Esophagus muscularis mucosa (tissue), 4 donors: ENCODE measurements around the gene KCNA3.

Source experiments
- EP300 ChIP-seq: sonication (generic); formaldehyde crosslinking; IDR thresholded peaks from one replicate; pipeline ENCODE4 v1.6.1; 2017; ENCODE audit warnings: antibody characterized with exemption
- POLR2A ChIP-seq: fragments of 450-650 bp; IDR thresholded peaks from one replicate; pipeline ENCODE4 v1.6.1; 2017; ENCODE audit warnings: antibody characterized with exemption, moderate library complexity, mild to moderate bottlenecking, low read depth
- POLR2AphosphoS5 ChIP-seq, 2 donors: sonication (generic); formaldehyde crosslinking; IDR thresholded peaks; one replicate each; pipeline ENCODE4 v1.6.1; 2017; ENCODE audit warnings: antibody characterized with exemption in 2 of 2
- TF ChIP-seq, protein P1 (sequence below), 3 experiments: fragments of 200-600 bp in 2 of 3; fragments of 450-650 bp in 1 of 3; sonication (generic) in 2 of 3; IDR thresholded peaks; one replicate each; pipeline ENCODE4 v1.5.1; 2017 to 2019; ENCODE audit warnings: antibody characterized with exemption in 3 of 3, mild to moderate bottlenecking in 2 of 3, moderate library complexity in 1 of 3

DNA sequence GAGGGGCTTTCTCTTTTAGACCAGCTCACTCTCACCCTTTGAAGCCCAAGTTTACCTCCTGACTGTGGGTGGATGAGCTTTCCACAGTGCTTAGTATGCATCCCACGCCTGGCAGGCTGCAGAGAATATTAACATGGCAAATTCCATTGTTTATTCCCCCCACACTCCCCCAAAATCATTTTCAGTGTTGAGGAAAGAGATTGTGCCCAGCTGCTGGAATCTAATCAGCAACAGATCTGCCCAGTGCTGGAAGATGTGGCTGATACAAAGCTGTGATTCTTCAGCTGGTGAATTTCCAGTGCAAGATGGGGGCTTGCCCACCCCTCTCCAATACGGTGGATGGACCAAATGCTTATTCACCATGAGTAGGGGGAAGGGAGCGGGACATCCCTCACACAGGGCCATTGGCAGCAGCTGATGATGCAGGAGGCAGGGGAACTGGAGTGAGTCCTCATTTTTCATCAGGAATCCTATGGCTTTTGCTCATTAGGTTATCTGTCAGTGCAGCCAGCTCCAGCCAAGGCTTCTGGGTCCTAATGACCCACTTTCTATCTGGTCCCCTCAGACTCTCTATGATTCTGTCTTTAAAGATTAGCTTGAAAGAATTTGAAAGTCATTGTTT, 39.7 kb upstream of the KCNA3 start:
- no peak for TF ChIP-seq POLR2A
- TF ChIP-seq, protein P1, sequence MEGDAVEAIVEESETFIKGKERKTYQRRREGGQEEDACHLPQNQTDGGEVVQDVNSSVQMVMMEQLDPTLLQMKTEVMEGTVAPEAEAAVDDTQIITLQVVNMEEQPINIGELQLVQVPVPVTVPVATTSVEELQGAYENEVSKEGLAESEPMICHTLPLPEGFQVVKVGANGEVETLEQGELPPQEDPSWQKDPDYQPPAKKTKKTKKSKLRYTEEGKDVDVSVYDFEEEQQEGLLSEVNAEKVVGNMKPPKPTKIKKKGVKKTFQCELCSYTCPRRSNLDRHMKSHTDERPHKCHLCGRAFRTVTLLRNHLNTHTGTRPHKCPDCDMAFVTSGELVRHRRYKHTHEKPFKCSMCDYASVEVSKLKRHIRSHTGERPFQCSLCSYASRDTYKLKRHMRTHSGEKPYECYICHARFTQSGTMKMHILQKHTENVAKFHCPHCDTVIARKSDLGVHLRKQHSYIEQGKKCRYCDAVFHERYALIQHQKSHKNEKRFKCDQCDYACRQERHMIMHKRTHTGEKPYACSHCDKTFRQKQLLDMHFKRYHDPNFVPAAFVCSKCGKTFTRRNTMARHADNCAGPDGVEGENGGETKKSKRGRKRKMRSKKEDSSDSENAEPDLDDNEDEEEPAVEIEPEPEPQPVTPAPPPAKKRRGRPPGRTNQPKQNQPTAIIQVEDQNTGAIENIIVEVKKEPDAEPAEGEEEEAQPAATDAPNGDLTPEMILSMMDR (IDR thresholded peaks at IDR 0.05) = no peak
- TF ChIP-seq POLR2AphosphoS5 (IDR thresholded peaks at IDR 0.05) = no peak
- TF ChIP-seq EP300 = no peak
